ENCODE measurements around the gene EVX1. TPM values are rescaled to one million over a fixed set of nuclear protein-coding genes. Genes with fewer than 3 reads are reported as not detected.

Gene EVX1
- not detected for total RNA-seq

GRCh38 chr7:27242555-27243339, at the start of gene EVX1:
TSS of gene EVX1 (plus strand) at chr7:27242802. CDS start at chr7:27243031, 229 bp downstream.
- peak within 1 kb of the TSS; percentile 50 for H3K27ac Mint-ChIP-seq
- H3K4me3 Mint-ChIP-seq: peak within 1 kb of the TSS; percentile 55
- POLR2A ChIA-PET: no interaction called here

GRCh38 chr7:27193335-27194001, 49.1 kb upstream of the EVX1 start:
- Mint-ChIP-seq H3K27me3 (peaks cover 89% of the 10 kb centered on the region), H3K4me3 (peak overlapping the region; percentile 25), H3K4me1 (peaks cover 14% of the 10 kb centered on the region), H3K36me3 (peaks cover 2% of the 10 kb centered on the region), H3K9me3 (no peaks in the 10 kb centered on the region), H3K27ac (no peak overlapping the region)
- no peak for ATAC-seq (ENCODE audit: low read depth)
- POLR2A ChIA-PET: no interaction called here
- peak; percentile 19 for DNase-seq

More at GRCh38 chr7:27242555-27243339, at the start of gene EVX1:
- peaks cover 91% of the 10 kb centered on the region for H3K27me3 Mint-ChIP-seq
- peaks cover 15% of the 10 kb centered on the region for H3K4me1 Mint-ChIP-seq
- no peaks in the 10 kb centered on the region for H3K36me3 Mint-ChIP-seq
- DNase-seq: no peak
- no peaks in the 10 kb centered on the region for H3K9me3 Mint-ChIP-seq
- no peak for ATAC-seq (ENCODE audit: low read depth)

GRCh38 chr7:27194002-27194352, 48.6 kb upstream of the EVX1 start:
- Mint-ChIP-seq H3K9me3 (no peaks in the 10 kb centered on the region), H3K4me1 (peaks cover 13% of the 10 kb centered on the region), H3K36me3 (peaks cover 2% of the 10 kb centered on the region), H3K4me3 (no peak overlapping the region), H3K27me3 (peaks cover 87% of the 10 kb centered on the region), H3K27ac (no peak overlapping the region)
- no peak for ATAC-seq (ENCODE audit: low read depth)
- no peak for DNase-seq
- POLR2A ChIA-PET: no interaction called here

GRCh38 chr7:27194686-27195379, 47.8 kb upstream of the EVX1 start:
- DNase-seq (no peak), ATAC-seq (ENCODE audit: low read depth) (no peak)
- H3K4me3 Mint-ChIP-seq: no peak overlapping the region
- peaks cover 83% of the 10 kb centered on the region for H3K27me3 Mint-ChIP-seq
- H3K9me3 Mint-ChIP-seq: no peaks in the 10 kb centered on the region
- H3K4me1 Mint-ChIP-seq: peaks cover 10% of the 10 kb centered on the region
- POLR2A ChIA-PET: no interaction called here
- no peaks in the 10 kb centered on the region for H3K36me3 Mint-ChIP-seq
- H3K27ac Mint-ChIP-seq: no peak overlapping the region

GRCh38 chr7:27196287-27196767, 46.3 kb upstream of the EVX1 start:
- Mint-ChIP-seq H3K9me3 (no peaks in the 10 kb centered on the region), H3K4me1 (peaks cover 19% of the 10 kb centered on the region), H3K36me3 (peaks cover 2% of the 10 kb centered on the region), H3K27ac (no peak overlapping the region), H3K4me3 (no peak overlapping the region), H3K27me3 (peaks cover 80% of the 10 kb centered on the region)
- POLR2A ChIA-PET: no interaction called here
- ATAC-seq (ENCODE audit: low read depth): no peak
- DNase-seq: peak; percentile 77

- Mint-ChIP-seq H3K27me3 (peaks cover 81% of the 10 kb centered on the region), H3K4me1 (peaks cover 24% of the 10 kb centered on the region), H3K9me3 (no peaks in the 10 kb centered on the region), H3K27ac (no peak overlapping the region), H3K36me3 (peaks cover 2% of the 10 kb centered on the region), H3K4me3 (no peak overlapping the region)
- ATAC-seq (ENCODE audit: low read depth) (no peak), DNase-seq (no peak)
- POLR2A ChIA-PET: no interaction called here
Measured at GRCh38 chr7:27197137-27198042, 45.2 kb upstream of the EVX1 start.

- peaks cover 2% of the 10 kb centered on the region for H3K36me3 Mint-ChIP-seq
- H3K4me1 Mint-ChIP-seq: peaks cover 24% of the 10 kb centered on the region
- no peak overlapping the region for H3K4me3 Mint-ChIP-seq
- POLR2A ChIA-PET: no interaction called here
- H3K27me3 Mint-ChIP-seq: peaks cover 85% of the 10 kb centered on the region
- H3K27ac Mint-ChIP-seq: no peak overlapping the region
- ATAC-seq (ENCODE audit: low read depth) (no peak), DNase-seq (peak; percentile 32)
- no peaks in the 10 kb centered on the region for H3K9me3 Mint-ChIP-seq
Measured at GRCh38 chr7:27198138-27198841, 44.3 kb upstream of the EVX1 start.

- Mint-ChIP-seq H3K4me1 (peaks cover 25% of the 10 kb centered on the region), H3K27me3 (peaks cover 85% of the 10 kb centered on the region), H3K27ac (peak overlapping the region; percentile 30), H3K9me3 (no peaks in the 10 kb centered on the region), H3K4me3 (no peak overlapping the region), H3K36me3 (peaks cover 2% of the 10 kb centered on the region)
- POLR2A ChIA-PET: interaction anchor here (0.8 kb wide), 1 partner anchor 999 kb away, joined by 3 read pairs; no protein-coding TSS in a partner anchor
- ATAC-seq (ENCODE audit: low read depth) (no peak), DNase-seq (peak; percentile 49)
Measured at GRCh38 chr7:27198871-27199801, 43.5 kb upstream of the EVX1 start.

- Mint-ChIP-seq H3K9me3 (no peaks in the 10 kb centered on the region), H3K27me3 (peaks cover 85% of the 10 kb centered on the region), H3K36me3 (peaks cover 2% of the 10 kb centered on the region), H3K4me3 (peak within 1 kb of the TSS; percentile 70), H3K27ac (peak within 1 kb of the TSS; percentile 30), H3K4me1 (peaks cover 25% of the 10 kb centered on the region)
- peak; percentile 46 for ATAC-seq (ENCODE audit: low read depth)
- POLR2A ChIA-PET: interaction anchor here (0.6 kb wide), 1 partner anchor 608 kb away, joined by 3 read pairs; no protein-coding TSS in a partner anchor
- DNase-seq: peak; percentile 47
Measured at GRCh38 chr7:27199849-27200760, 42.5 kb upstream of the EVX1 start, which contains the start of gene HOXA13. TSS of gene HOXA13 (minus strand) at chr7:27200091. CDS start at chr7:27200077, 14 bp downstream.

- POLR2A ChIA-PET: no interaction called here
- ATAC-seq (ENCODE audit: low read depth): no peak
- H3K4me3 Mint-ChIP-seq: peak overlapping the region; percentile 53
- H3K27ac Mint-ChIP-seq: peak overlapping the region; percentile 5
- peaks cover 2% of the 10 kb centered on the region for H3K36me3 Mint-ChIP-seq
- H3K27me3 Mint-ChIP-seq: peaks cover 89% of the 10 kb centered on the region
- no peaks in the 10 kb centered on the region for H3K9me3 Mint-ChIP-seq
- peak; percentile 25 for DNase-seq
- H3K4me1 Mint-ChIP-seq: peaks cover 27% of the 10 kb centered on the region
Measured at GRCh38 chr7:27200761-27201579, 41.6 kb upstream of the EVX1 start.
